Activated T-cell treated with anti-CD3 and anti-CD28 coated beads for 1 hour (primary cell): ENCODE data around the gene MPC2.
"Not testable (repeated sequence)": the region's sequence is repeated elsewhere in the genome, so short reads cannot be mapped to it uniquely, and the experiment has no call there.

Experiments used
- DNase-seq: peaks from one replicate; pipeline ENCODE4 v3.0.0-alpha.2; 2020; ENCODE audit warnings: low read depth

Gene MPC2

DNA sequence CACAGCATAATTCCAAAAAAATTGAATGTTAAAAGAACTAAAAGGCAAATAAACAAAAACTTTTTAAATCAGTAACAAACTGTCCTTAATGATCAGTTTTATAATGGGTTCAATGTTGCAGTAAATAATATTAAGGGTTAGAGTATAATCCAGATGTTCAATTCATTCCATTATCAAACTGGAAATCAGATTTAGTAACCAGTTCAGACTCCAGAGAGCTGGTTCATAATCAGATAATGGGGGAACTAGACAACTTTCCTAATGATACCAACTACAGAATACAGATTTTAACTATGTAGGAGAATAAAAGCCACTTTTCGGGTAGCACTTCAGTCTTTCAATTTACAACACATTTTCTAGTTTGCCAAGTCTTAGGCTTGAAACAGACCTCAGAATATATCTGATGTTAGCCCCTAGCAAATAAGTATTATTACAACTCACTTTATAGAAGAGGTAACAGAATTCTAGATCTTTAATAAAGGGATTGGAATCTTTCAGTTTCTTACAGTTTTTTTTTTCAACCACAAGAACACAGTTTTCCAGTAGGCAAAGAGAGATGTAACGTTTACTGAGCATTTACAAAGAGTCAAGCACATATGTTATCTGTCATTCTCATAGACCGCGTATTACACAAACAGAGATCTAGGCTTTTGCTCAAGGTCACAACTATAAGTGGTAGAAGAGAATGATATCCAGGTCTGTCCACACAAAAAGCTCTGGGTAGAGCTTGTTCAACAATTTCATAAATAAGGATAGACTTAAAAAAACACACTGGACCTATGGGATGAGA is 2.3 kb downstream of the MPC2 start:
- DNase-seq: no peak

- DNase-seq: no peak
These were observed 3.1 kb downstream of the MPC2 start for GRCh38 chr1:167933788-167934187.

DNA sequence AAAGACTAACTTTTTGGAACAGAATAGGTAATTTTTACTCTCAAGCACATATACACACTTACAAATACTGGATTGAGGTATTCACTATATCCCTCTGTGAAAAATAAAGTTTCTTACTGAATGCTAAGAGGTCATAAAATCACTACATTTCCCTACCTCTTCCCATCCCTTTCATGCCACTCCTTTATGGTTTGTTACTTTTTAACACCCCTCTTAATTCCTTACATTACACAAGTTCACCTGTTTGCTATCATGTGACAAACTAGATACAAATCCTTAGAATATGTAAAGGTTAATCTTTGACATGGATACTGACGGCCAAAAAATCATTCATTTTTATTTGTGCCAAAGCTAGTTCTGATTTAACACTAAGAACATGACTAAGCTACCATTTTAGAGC is 7.1 kb downstream of the MPC2 start:
- no peak for DNase-seq

- not testable (repeated sequence) for DNase-seq
These were observed 8.0 kb downstream of the MPC2 start for GRCh38 chr1:167928919-167929318.

- no peak for DNase-seq
These were observed 8.4 kb downstream of the MPC2 start for GRCh38 chr1:167928457-167928852.

GRCh38 chr1:167927046-167927754 is 9.7 kb downstream of the MPC2 start:
- no peak for DNase-seq

DNA sequence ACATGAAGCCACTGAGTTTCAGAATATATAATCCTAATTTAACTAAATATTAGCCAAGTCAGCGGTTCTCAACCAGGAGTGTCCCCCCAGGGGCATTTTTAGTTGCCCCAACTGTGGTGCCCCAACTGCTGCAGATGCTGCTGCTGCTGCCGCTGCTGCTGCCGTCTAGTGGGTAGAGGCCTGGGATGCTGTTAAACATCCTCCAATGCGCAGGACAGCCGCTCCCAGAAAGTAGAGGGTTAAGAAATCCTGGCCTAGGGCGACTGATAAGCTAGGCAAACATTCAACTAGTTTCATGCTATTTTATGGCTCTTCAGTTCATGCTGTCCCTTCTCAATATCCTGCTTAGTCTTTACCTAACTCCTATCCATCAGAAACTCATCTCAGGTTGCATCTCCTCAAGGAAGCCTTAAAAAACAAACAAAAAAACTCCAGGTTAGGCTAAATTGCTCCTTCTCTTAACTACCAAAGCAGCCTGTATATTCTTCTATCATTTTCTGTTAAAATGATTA is 10.3 kb downstream of the MPC2 start:
- DNase-seq: no peak

- DNase-seq: no peak
These were observed 12.2 kb downstream of the MPC2 start for GRCh38 chr1:167924543-167925231.

- no peak for DNase-seq
These were observed 12.8 kb downstream of the MPC2 start for GRCh38 chr1:167924102-167924501.

- DNase-seq: no peak
These were observed 13.4 kb downstream of the MPC2 start for GRCh38 chr1:167923324-167924056.

GRCh38 chr1:167922611-167923074 is 14.2 kb downstream of the MPC2 start:
- no peak for DNase-seq

- no peak for DNase-seq
These were observed 14.8 kb downstream of the MPC2 start for GRCh38 chr1:167922023-167922422.

DNA sequence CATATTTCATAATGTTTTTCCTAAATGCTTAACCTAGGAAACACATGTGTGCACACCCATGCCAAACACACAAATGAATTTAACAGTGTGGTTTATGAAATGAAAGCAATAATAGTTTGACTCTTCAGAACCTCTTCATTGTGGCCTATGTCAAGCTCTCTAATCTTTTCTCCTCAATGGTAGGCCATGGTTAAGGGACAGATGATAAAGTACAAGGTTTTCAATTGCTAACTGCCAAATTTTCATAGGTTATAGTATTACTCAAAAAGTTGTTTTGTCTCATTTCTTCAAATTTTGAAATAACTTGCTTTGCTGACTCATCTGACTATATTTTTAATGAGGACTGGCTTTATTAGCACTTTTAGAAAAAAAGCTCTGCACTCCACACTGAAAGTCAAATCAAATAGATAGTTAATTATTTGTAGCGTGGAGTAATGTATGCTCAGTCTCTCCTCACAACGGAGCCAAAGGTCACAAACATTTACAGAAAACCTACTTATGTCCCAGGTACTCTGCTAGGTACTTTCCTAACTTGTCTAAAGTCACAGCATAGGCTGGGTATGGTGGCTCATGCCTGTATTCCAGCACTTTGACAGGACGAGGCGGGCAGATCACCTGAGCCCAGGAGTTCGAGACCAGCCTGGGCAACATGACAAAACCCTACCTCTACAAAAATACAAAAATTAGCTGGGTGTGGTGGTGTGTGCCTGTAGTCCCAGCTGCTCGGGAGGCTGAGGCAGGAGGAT is 19.9 kb downstream of the MPC2 start:
- no peak for DNase-seq

- DNase-seq: no peak
These were observed 21.3 kb downstream of the MPC2 start for GRCh38 chr1:167915569-167915968.

DNA sequence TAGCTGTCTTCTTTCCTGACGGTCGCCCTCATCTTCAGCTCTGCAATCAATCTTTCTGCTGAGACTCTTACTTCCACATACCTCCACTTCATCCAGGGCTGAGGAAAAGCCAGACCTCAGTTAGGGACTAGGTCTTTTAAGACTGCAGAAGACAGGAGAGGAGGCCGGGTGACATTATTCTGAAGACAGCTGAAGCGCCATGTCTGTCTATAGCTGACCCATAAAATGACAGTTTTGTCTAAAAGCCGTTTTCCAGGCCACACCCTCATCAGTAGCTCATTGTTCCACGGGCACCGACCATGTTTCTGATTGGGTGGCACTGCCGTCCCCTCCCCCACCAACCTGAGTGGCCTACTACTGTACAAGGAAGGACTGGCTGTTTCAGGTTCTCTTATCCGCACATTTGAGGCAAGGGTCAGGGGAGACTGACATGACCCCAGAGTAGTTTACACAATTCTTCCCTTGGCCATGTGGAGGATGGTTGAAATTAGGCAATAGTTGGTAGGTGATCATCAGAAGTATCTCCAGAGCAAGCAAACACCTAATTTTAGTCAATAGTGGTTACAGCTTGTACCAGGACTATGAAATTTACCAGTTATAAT is 22.9 kb downstream of the MPC2 start, which contains the start of gene ADCY10:
Gene ADCY10 (minus strand): TSS at position 240 of the 602 bp plus-strand sequence. CDS start 8,994 bp downstream, outside the sequence.
- no peak for DNase-seq

DNA sequence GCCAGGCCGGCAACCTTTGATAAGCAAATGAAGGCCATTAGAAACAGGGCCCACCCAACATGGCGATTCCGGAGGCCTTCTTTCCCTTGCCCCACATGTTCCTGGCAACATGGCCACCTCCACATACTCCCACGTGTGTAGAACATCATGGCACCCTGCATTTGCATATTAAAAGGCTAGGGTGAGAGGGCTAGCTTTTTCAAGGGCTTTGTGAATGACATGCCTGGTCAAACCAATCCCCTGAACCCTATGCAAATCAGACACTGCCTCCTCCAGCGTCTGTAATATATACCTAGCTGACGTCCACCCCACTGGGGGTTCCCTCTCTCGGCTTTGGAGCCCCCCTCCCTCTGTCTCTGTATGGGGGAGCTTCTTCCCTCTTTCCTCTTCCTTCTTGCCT is 24.6 kb downstream of the MPC2 start:
- no peak for DNase-seq

DNA sequence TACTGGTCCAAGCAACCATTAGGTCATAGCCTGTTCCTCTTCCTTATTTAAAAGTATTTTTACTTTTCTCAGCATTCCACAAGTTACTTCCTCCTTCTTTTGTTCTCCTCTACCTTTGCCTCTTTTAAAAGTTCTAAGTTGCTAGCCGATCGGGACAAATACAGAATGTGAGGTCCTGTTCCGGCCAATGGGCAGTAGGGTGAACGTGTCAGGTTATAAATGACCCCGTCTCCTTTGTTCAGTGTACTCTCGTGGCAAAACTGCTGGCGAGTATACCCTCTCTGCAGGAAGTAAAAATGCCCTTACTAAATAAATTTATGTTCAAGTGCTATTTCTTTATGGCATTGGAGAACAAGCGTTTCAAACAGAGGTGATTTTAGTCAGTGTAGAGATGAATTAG is 25.5 kb downstream of the MPC2 start:
- DNase-seq: no peak

DNA sequence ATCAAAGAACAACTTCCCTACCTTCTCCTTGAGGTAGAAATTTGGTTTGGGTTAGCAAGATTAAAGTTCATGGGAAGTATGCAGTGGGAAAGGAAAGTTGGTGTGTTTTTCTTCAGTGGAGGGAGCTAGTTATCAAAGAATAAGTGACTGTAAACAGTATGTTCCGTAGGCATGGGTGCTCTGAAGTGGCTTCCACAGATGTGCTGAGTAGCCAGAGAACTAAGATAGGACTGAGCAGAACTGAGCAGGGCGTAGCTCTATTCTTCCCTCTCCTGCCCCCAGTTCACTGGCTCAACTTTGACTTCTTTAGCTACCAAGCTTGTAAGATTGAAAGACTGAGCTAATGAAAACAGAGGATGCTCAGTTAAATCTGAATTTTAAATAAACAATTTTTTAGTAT is 26.3 kb downstream of the MPC2 start:
- DNase-seq: no peak

GRCh38 chr1:167909691-167910180 is 27.1 kb downstream of the MPC2 start:
- no peak for DNase-seq

DNA sequence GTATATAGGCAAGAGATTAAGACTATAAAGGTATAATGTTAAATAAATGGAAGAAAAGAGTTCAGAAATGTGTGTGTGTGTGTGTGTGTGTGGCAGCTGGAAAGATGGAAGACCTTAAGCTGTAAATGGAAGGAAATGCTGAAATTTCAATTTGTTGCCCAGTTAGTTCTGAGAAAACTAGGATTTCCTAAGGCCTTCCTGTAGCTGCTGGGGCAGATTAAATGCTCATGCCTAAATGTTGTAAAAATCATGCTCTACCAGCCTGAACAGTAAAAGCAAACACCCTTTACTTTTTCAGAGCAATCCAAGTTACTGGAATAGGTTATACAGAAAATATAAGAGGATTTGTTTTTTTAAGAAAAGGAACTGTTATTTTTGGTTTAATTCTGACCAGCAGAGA is 31.2 kb downstream of the MPC2 start:
- no peak for DNase-seq

GRCh38 chr1:167905182-167905581 is 31.7 kb downstream of the MPC2 start:
- DNase-seq: no peak
